NCI-H510A treated with DMSO at 0.1 percent for 48 hours (cell line): Measurements from ENCODE around the gene MYT1.
"Not testable (repeated sequence)": the region's sequence is repeated elsewhere in the genome, so short reads cannot be mapped to it uniquely, and the experiment has no call there.

ENCODE experiments used
- DNase-seq: peaks from one replicate; lab custom pipeline; 2025; lab: John Stamatoyannopoulos, UW

MYT1 gene

DNA sequence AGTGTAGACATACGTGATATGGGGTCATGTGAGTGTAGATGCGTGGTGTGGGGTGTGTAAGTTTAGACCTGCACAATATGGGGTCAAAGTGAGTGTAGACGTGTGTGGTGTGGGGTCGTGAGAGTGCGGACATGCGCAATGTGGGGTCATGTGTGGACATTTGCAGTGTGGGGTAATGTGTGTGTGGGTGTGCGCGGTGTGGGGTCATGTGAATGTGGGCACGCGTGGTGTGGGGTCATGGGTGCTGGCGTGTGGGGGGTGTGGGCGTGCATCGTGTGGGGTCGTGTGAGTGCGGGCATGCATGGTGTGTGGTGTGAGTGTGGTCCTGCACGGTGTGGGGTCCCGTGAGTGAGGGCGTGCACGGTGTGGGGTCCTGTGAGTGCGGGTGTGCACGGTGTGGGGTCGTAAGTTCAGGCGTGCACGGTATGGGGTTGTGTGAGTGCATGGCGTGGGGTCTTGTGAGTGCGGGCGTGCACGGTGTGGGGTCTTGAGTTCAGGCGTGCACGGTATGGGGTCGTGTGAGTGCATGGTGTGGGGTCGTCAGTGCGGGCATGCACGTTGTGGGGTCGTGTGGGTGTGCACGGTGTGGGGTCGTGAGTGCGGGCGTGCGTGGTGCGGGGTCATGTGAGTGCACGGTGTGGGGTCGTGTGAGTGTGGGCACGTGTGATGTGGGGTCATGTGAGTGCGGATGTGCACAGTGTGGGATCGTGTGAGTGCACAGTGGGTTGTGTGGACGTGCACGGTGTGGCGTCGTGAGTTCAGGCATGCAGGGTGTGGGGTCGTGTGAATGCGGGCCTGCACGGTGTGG lies 105.6 kb downstream of the MYT1 start:
- no peak for DNase-seq

DNA sequence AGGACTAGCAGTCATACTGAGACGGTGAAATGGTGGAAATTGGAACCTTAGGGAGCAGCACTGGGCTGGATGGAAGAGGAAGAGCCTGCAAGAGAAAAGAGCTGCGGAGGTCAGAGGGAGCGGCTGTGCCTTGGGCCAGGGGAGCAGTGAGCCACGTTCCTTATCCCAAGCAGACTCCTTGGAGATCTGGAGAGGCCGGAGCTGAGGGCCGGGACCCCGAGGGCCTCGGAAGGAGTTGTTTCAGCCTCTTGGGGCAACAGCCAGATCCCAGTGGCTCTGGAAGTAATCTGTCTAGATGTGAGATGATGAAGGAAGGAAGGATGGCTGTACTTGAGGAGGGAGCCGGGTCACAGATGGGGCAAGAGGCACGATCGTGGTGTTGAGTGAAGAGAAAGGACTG lies 107.4 kb downstream of the MYT1 start:
- no peak for DNase-seq

DNA sequence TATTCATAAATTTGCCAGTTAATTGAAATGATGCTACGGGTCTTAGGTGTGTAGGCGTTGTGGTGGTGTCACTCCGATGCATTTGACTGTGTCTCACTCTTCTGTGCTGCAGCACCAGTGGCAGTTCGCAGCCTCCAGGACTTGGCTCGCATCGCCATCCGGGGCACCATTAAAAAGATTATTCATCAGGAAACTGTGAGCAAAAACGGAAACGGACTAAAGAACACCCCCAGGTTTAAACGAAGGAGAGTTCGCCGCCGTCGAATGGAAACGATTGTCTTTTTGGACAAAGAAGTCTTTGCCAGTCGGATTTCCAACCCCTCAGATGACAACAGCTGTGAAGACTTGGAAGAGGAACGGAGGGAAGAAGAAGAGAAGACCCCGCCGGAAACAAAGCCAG lies 108.9 kb downstream of the MYT1 start:
- DNase-seq = no peak

DNA sequence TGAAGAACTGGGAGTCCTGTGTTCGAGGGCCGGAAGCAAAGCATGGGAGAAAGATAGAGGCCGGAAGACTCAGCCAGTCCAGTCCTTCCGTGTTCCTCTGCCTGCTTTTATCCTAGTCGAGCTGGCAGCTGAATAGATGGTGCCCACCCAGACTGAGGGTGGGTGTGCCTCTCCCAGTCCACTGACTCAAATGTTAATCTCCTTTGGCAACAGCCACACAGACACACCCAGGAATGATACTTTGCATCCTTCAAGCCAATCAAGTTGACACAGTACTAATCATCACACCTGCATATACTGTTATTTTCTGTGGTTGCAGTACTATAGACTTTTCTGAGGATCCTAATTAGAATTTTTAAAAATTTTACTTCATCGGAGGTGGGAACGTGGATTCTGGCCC lies 112.6 kb downstream of the MYT1 start:
- DNase-seq = no peak

DNA sequence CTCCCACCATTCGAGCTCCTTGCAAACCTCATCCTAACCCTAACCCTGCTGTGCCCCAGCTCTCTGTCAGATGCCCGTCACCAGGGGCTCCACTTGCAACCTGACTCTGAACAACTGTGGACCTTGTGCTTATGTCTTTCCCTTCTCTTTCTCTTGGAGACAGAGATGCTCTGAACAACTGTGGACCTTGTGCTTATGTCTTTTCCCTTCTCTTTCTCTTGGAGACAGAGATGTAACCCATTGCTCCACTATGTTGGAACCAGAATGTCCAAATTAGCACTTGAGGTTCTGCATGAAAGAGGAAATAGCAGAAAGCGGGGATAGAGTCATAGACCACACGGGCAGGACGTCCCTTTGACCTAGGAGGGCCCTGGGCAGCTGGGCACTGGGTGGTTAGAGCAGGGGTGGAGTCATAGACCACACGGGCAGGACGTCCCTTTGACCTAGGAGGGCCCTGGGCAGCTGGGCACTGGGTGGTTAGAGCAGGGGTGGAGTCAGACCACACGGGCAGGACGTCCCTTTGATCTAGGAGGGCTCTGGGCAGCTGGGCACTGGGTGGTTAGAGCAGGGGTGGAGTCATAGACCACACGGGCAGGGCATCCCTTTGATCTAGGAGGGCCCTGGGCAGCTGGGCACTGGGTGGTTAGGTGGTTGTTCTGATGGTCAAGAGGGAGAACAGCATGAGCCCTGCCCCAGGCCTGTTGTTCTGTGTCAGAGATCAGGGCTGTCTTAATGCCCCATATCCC lies 113.5 kb downstream of the MYT1 start:
- no peak for DNase-seq

DNA sequence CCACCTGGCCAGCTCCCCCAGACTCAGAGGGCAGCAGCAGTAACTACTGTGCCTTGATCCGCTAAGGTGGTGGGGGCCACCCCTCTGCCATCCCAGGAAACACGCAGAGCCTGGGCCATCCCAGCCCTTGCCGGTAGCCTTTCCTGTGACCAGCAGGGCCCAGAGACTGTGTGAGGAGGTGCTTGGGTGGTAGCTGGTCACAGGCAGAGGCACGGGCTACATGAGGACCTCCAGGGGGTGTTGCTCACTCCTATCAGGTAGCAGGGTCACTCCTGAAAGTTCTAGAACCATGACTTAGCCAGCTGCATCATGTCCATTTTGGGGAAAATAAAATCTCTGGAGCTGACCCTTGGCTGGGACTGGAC lies 114.0 kb downstream of the MYT1 start:
- no peak for DNase-seq

DNA sequence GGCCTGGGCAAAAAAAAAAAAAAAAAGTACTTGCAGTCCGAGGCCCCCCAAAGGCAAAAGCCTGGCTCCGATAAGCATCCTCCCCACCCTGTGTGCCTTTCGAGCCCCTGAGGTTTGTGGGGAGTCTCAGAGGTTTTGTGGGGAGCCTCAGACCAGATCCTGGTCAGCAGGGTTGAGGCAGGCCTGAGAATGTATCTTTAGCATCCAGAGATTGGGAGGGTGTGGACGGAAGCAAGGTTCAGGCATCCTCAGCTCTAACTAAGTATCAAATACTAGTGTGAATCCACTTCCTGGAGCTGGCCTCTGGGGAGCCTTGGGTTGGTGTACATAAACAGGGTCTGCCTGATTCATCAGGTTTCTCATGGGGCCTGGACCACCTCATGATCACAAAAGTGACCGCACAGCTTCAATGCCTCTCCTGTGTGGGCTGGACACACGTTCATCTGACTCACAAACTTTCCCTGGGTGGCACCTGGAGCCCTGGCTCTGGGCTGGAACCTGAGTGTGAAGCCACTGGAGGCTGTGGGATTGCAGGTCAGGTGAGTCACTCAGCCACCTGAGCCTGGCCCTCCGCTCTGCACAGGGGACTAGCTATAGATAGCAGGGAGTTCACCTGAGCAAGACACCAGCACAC lies 115.7 kb downstream of the MYT1 start:
- DNase-seq = no peak

DNA sequence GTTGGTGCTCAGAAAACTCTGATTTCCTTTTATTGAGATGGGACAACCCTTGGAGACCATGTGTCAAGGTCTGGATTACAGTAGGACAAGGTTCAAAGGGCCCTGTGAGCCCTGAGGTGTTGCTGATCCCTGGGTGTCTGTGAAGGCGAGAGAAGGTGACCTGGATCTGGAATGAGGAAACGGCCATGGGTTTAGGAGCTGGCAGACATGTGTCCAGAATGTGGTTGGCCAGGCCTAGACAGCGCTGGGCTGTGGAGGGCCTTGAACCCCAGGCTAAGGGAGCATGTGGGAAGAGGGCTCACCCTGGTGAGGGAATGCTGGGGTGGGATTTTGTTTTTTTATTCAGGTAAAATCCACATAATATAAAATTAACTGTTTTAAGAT lies 116.2 kb downstream of the MYT1 start:
- no peak for DNase-seq

DNA sequence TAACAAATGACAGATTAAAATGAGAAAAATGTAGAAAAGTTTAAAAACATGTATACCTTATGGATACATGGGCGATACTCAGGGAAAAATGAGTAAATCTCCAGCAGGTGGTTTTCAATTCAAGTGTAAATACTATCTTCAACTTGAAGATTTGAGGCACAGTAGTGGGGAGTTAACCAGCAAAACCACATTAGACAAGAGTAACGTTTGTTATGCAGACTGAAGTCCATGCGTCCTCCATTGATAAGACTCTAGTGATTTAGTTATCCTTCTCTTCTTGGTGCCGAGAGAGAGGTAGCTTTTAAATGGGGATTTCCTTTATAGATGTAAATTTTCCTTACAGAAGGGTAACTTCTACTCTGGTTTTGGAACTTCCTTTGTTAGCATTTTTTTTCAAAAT lies 119.4 kb downstream of the MYT1 start:
- DNase-seq = no peak

DNA sequence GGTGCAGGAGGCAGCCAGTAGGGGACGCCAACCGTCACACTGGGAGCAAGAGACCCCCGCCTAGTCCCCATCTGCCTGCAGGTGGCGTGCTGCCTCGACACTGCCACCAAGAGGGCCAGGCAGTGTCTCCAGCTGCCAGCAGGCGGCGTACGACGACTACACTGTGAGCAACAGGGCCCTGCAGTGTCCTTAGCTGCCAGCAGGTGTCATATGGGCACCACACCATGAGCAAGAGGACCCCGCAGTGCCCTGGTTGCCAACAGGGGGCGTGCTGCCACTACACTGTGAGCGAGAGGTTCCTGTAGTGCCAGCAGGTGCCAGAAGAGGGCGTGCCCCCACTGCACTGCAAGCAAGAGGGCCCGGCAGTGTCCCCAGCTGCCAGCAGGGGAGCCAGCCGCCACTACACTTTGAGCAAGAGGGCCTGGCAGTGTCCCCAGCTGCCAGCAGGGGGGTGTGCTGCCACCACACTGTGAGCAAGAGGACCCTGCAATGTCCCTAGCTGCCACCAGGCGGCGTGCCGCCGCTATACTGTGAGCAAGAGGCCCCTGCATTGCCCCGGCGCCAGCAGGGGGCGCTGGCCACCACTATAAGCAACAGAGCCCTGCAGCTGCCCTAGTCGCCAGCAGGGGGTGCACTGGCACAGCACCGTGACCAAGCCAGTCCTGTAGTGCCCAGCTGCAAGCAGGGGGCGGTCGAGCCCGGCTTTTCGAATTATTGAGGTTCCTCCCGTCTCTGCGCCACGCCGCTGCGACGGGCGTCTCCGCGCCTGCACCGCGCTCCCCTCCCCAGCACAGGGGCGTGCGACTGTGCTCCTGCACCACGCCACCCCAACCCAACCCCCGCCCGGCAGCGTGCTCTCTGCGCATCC lies 121.6 kb downstream of the MYT1 start:
- DNase-seq = not testable (repeated sequence)

DNA sequence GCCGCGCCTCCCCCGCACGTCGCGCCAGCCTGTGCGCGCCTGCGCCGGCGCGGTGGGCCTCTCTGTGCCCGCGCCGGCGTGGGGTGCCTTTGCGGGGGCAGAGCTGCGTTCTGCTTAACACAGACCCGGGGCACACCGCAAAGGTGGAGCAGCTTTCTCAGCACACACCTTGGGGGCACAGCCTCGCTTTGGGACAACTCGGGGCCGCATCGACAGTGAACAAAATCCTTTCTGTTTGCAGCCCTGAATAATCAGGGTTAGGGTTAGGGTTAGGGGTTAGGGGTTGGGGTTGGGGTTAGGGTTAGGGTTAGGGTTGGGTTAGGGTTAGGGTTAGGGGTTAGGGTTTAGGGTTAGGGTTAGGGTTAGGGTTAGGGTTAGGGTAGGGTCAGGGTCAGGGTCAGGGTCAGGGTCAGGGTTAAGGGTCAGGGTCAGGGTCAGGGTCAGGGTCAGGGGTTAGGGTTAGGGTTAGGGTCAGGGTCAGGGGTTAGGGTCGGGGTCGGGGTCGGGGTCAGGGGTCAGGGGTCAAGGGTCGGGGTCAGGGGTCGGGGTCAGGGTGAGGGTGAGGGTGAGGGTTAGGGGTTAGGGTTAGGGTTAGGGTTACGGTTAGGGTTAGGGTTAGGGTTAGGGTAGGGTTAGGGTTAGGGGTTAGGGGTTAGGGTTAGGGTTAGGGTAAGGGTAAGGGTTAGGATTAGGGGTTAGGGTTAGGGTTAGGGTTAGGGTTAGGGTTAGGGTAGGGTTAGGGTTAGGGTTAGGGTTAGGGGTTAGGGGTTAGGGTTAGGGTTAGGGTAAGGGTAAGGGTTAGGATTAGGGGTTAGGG lies 122.4 kb downstream of the MYT1 start:
- DNase-seq = not testable (repeated sequence)

DNA sequence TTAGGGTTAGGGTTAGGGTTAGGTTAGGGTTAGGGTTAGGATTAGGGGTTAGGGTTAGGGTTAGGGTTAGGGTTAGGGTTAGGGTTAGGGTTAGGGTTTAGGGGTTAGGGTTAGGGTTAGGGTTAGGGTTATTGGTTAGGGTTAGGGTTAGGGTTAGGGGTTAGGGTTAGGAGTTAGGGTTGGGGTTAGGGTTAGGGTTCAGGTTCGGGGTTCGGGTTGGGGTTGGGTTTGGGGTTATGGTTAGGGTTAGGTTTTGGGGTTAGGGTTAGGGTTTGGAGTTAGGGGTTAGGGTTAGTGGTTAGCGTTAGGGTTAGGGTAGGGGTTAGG lies 123.0 kb downstream of the MYT1 start:
- DNase-seq = not testable (repeated sequence)
